Keratinocyte (primary cell): ENCODE data around the gene ETNK2. TPM values are rescaled to one million over a fixed set of nuclear protein-coding genes. Genes with fewer than 3 reads are reported as not detected.

Source experiments
- DNase-seq: peaks from one replicate; pipeline ENCODE4 v3.0.0-alpha.2; 2011; ENCODE audit warnings: low read depth, missing footprints, low spot score
- FAIRE-seq: peaks from 2 replicates; lab custom pipeline; 2011; peaks lifted over from hg19 to GRCh38; lab: Jason Lieb, UNC
- H2AFZ ChIP-seq: 2 replicates; pipeline ENCODE4 v1.6.0; 2012; ENCODE audit warnings: low read length, control low read depth, inconsistent platforms; ENCODE audit not compliant: control insufficient read depth
- H3K27ac ChIP-seq: 2 replicates; pipeline ENCODE4 v1.5.1; 2011; ENCODE audit warnings: low read length; ENCODE audit not compliant: control insufficient read depth, insufficient read depth
- H3K27me3 ChIP-seq: 3 replicates; pipeline ENCODE4 v1.6.0; 2011; ENCODE audit warnings: low read length; ENCODE audit not compliant: control insufficient read depth, insufficient read depth; ENCODE audit errors: extremely low read depth
- H3K36me3 ChIP-seq, 2 experiments: 2 replicates in 1 of 2; 3 replicates in 1 of 2; pipeline ENCODE4 v1.5.1; 2011; ENCODE audit warnings: low read length in 2 of 2, mild to moderate bottlenecking in 1 of 2; ENCODE audit not compliant: control insufficient read depth in 2 of 2, insufficient read depth in 2 of 2; ENCODE audit errors: extremely low read depth in 1 of 2
- H3K4me1 ChIP-seq: 3 replicates; pipeline ENCODE4 v1.5.1; 2011; ENCODE audit warnings: low read length; ENCODE audit not compliant: control insufficient read depth, insufficient read depth; ENCODE audit errors: extremely low read depth
- H3K4me2 ChIP-seq: 3 replicates; pipeline ENCODE4 v1.6.0; 2011; ENCODE audit warnings: low read depth, low read length; ENCODE audit not compliant: control insufficient read depth, insufficient read depth; ENCODE audit errors: extremely low read depth
- H3K4me3 ChIP-seq, 3 experiments: fragments of 200-600 bp in 1 of 3; sonication (generic) in 1 of 3; 2 replicates in 2 of 3; 3 replicates in 1 of 3; pipeline ENCODE4 v1.5.1; 2011 to 2016; ENCODE audit warnings: low read length in 3 of 3, mild to moderate bottlenecking in 3 of 3, control low read depth in 2 of 3, inconsistent platforms in 1 of 3, low read depth in 1 of 3, mixed read lengths in 1 of 3, mixed run types in 1 of 3, moderate library complexity in 1 of 3; ENCODE audit not compliant: control insufficient read depth in 2 of 3, insufficient read depth in 2 of 3; ENCODE audit errors: extremely low read depth in 1 of 3
- H3K79me2 ChIP-seq: 2 replicates; pipeline ENCODE4 v1.6.0; 2012; ENCODE audit warnings: low read length; ENCODE audit not compliant: control insufficient read depth, insufficient read depth
- H3K9ac ChIP-seq: 3 replicates; pipeline ENCODE4 v1.6.0; 2011; ENCODE audit warnings: low read length; ENCODE audit not compliant: control insufficient read depth, insufficient read depth; ENCODE audit errors: extremely low read depth
- H3K9me1 ChIP-seq: 3 replicates; pipeline ENCODE4 v1.6.0; 2011; ENCODE audit warnings: low read length; ENCODE audit not compliant: control insufficient read depth, insufficient read depth; ENCODE audit errors: extremely low read depth
- H3K9me3 ChIP-seq: 2 replicates; pipeline ENCODE4 v1.5.1; 2012; ENCODE audit warnings: low read depth, low read length; ENCODE audit not compliant: control insufficient read depth
- H4K20me1 ChIP-seq: 3 replicates; pipeline ENCODE4 v1.6.0; 2011; ENCODE audit warnings: low read length; ENCODE audit not compliant: control insufficient read depth, insufficient read depth; ENCODE audit errors: extremely low read depth
- CTCF ChIP-seq, 3 experiments: IDR thresholded peaks in 1 of 3; conservative IDR thresholded peaks in 1 of 3; optimal IDR thresholded peaks in 1 of 3; 2 replicates in 2 of 3; 3 replicates in 1 of 3; pipeline versions ENCODE3 to v1.5.1; 2011; ENCODE audit warnings: low read length in 3 of 3, mild to moderate bottlenecking in 3 of 3, moderate library complexity in 2 of 3, control low read depth in 1 of 3, inconsistent platforms in 1 of 3; ENCODE audit not compliant: insufficient read depth in 2 of 3; ENCODE audit errors: extremely low read depth in 1 of 3
- EZH2 ChIP-seq: IDR thresholded peaks from one replicate; pipeline ENCODE4 v1.6.1; 2012; ENCODE audit warnings: inconsistent platforms, mild to moderate bottlenecking, low read length, moderate library complexity
- dilution Hi-C: fragments of 300-500 bp; cut with MboI; formaldehyde crosslinking; loops from one replicate; pipeline ENCODE4 v1.7.0; 2020; ENCODE audit warnings: low sequenced_read_pairs; ENCODE audit not compliant: extremely low pct_ligation_motif_present
- polyA plus RNA-seq, 5 experiments: library from polyadenylated mRNA; depleted of rRNA in 3 of 5; stranded (reverse) in 3 of 5; stranded (forward) in 1 of 5; unstranded in 1 of 5; fragments of >200 nt; gene quantifications; 1 replicate in 1 of 5; 2 replicates in 3 of 5; 3 replicates in 1 of 5; pipeline versions ENCODE4 v1.2.1 to v1.2.3, GENCODE V29; 2011 to 2012; ENCODE audit warnings: missing spikeins in 2 of 5, low read depth in 1 of 5, low replicate concordance in 1 of 5

Gene ETNK2
- polyA plus RNA-seq, 1 donor (not counting 4 experiments of a cell fraction or from before 2014, with no cell fraction given) = 18.4 TPM

- no peaks in the 10 kb centered on the region for H3K9me3 ChIP-seq
- TF ChIP-seq CTCF (optimal IDR thresholded peaks at IDR 0.05 in 1 of 3, IDR thresholded peaks at IDR 0.05 in 1 of 3, conservative IDR thresholded peaks at IDR 0.05 in 1 of 3; ENCODE audit: extremely low read depth in 1 of 3, insufficient read depth in 2 of 3, low read length in 3 of 3) (no peak), EZH2 (no peak)
- no peak for FAIRE-seq
- peaks cover 16% of the 10 kb centered on the region for H3K4me1 ChIP-seq
- no peaks in the 10 kb centered on the region for H3K36me3 ChIP-seq
- no peak overlapping the region for H3K4me3 ChIP-seq
- no peak overlapping the region for H3K4me2 ChIP-seq
- no peaks in the 10 kb centered on the region for H3K9me1 ChIP-seq
- no peak overlapping the region for H2AFZ ChIP-seq
- H4K20me1 ChIP-seq = no peaks in the 10 kb centered on the region
- dilution Hi-C loops = no loop called here
- no peaks in the 10 kb centered on the region for H3K27me3 ChIP-seq
- H3K9ac ChIP-seq = no peak overlapping the region
- no peak overlapping the region for H3K27ac ChIP-seq
- peaks cover 7% of the 10 kb centered on the region for H3K79me2 ChIP-seq
- no peak for DNase-seq
These were observed 69.9 kb downstream of the ETNK2 start for GRCh38 chr1:204081791-204082513.

GRCh38 chr1:204081164-204081790, 70.6 kb downstream of the ETNK2 start:
- FAIRE-seq (no peak), DNase-seq (no peak)
- H3K9me1 ChIP-seq = no peaks in the 10 kb centered on the region
- peaks cover 16% of the 10 kb centered on the region for H3K4me1 ChIP-seq
- no peak overlapping the region for H3K9ac ChIP-seq
- no peaks in the 10 kb centered on the region for H3K9me3 ChIP-seq
- H3K4me2 ChIP-seq = no peak overlapping the region
- no peaks in the 10 kb centered on the region for H3K36me3 ChIP-seq
- no peaks in the 10 kb centered on the region for H4K20me1 ChIP-seq
- peaks cover 4% of the 10 kb centered on the region for H3K79me2 ChIP-seq
- TF ChIP-seq EZH2 (no peak), CTCF (optimal IDR thresholded peaks at IDR 0.05 in 1 of 3, IDR thresholded peaks at IDR 0.05 in 1 of 3, conservative IDR thresholded peaks at IDR 0.05 in 1 of 3; ENCODE audit: extremely low read depth in 1 of 3, insufficient read depth in 2 of 3, low read length in 3 of 3) (no peak)
- H3K4me3 ChIP-seq = no peak overlapping the region
- no peak overlapping the region for H3K27ac ChIP-seq
- no peaks in the 10 kb centered on the region for H3K27me3 ChIP-seq
- no peak overlapping the region for H2AFZ ChIP-seq
- dilution Hi-C loops = no loop called here

Other genes starting within 250 kb of the ETNK2 start
- gene SOX13, start 78.9 kb downstream of the ETNK2 start, polyA plus RNA-seq = 4.9 to 6.1 TPM (median 5.6 TPM) in 3 replicates
- 0.05 TPM in 1 of 3 replicates, not detected in the others for gene REN, start 14.3 kb upstream of the ETNK2 start, polyA plus RNA-seq
- gene KISS1, start 44.4 kb upstream of the ETNK2 start, polyA plus RNA-seq = not detected in 3 replicates
- 0.22 to 0.56 TPM (median 0.46 TPM) in 3 replicates for gene GOLT1A, start 61.9 kb upstream of the ETNK2 start, polyA plus RNA-seq
- gene PLEKHA6, start 207.9 kb upstream of the ETNK2 start, polyA plus RNA-seq = 1.5 to 3.4 TPM (median 1.6 TPM) in 3 replicates